ENCODE data around the gene TPK1. TPM values are rescaled to one million over a fixed set of nuclear protein-coding genes. Genes with fewer than 3 reads are reported as not detected.

Gene TPK1
- total and polyA plus RNA-seq, 2 of the 4 experiments (the other 2 are of a cell fraction), result 0.38 to 1.8 TPM

- Histone ChIP-seq H3K27me3 (ENCODE audit: control insufficient read depth, insufficient read depth, low read length) (no peaks in the 10 kb centered on the region), H3K9me1 (ENCODE audit: insufficient read depth, low read length) (no peaks in the 10 kb centered on the region), H3K36me3 (ENCODE audit: control insufficient read depth, insufficient read depth, low read length) (no peaks in the 10 kb centered on the region), H3K23ac (ENCODE audit: low read depth, low read length) (no peak overlapping the region), H3K4me1 (ENCODE audit: control insufficient read depth, insufficient read depth, low read length) (no peaks in the 10 kb centered on the region), H4K5ac (ENCODE audit: low read depth, low read length) (no peak overlapping the region), H2BK20ac (ENCODE audit: low read depth, low read length) (no peak overlapping the region), H3K79me1 (ENCODE audit: low read depth in 1 of 2, low read length in 2 of 2) (no peaks in the 10 kb centered on the region), H3K56ac (ENCODE audit: extremely low read depth, insufficient read depth, low read length) (no peak overlapping the region), H3K27ac (ENCODE audit: insufficient read depth, low read length) (no peak overlapping the region), H4K91ac (ENCODE audit: insufficient read depth, low read depth, low read length) (no peak overlapping the region), H3K4me2 (ENCODE audit: low read depth, low read length) (no peak overlapping the region), H2AFZ (replicated peaks; ENCODE audit: low read length, poor library complexity) (no peak overlapping the region), H2AK5ac (ENCODE audit: low read depth, low read length) (no peak overlapping the region), H4K8ac (ENCODE audit: low read depth in 2 of 2, low read length in 2 of 2) (no peak overlapping the region), H3K14ac (replicated peaks; ENCODE audit: low read depth, low read length) (no peak overlapping the region), H2BK120ac (ENCODE audit: low read depth, low read length) (no peak overlapping the region), H3K4ac (ENCODE audit: low read depth, low read length) (no peak overlapping the region), H2BK5ac (ENCODE audit: low read depth, low read length, poor library complexity, severe bottlenecking) (no peak overlapping the region), H2AK9ac (replicated peaks; ENCODE audit: low read depth, low read length, poor library complexity) (no peak overlapping the region), H3K4me3 (ENCODE audit: insufficient read depth, low read depth, low read length) (no peak overlapping the region), H4K20me1 (ENCODE audit: insufficient read depth, low read length) (no peaks in the 10 kb centered on the region), H3K18ac (ENCODE audit: low read depth, low read length) (no peak overlapping the region), H2BK15ac (ENCODE audit: low read depth, low read length) (no peak overlapping the region), H3K9ac (ENCODE audit: low read depth, low read length) (no peak overlapping the region), H3K9me3 (ENCODE audit: control insufficient read depth, insufficient read depth, low read length) (no peaks in the 10 kb centered on the region; the same call in 1 of the 2 replicates)
- dilution Hi-C loops (cut with HindIII; ENCODE audit: low sequenced_read_pairs, unreplicated experiment) (no loop called here), intact Hi-C loops (cut with micrococcal nuclease) (no loop called here), in situ Hi-C loops (cut with MboI; ENCODE audit: low sequenced_read_pairs) (no loop called here)
- WGBS, 2 experiments (ENCODE audit: extremely low coverage in 2 of 2, insufficient read length in 1 of 2), result 0% methylated on average over 1 of the region's 5 CpGs; no CpG with 5 or more reads in 1 of the 2 experiments
- POLR2A ChIA-PET (ENCODE audit: unreplicated experiment), result no interaction called here
- BruUV-seq (replicated peaks), result no TSS peak
- ATAC-seq (ENCODE audit: low read depth) (no peak), DNase-seq (no peak)
- TF ChIP-seq RFX5 (IDR thresholded peaks at IDR 0.05; ENCODE audit: low read depth, low read length), result no peak
- TF ChIP-seq BHLHE40 (IDR thresholded peaks at IDR 0.05; ENCODE audit: low read depth, low read length), result no peak
- TF ChIP-seq RAD21 (IDR thresholded peaks at IDR 0.05; ENCODE audit: low read length), result no peak
- TF ChIP-seq FOS (IDR thresholded peaks at IDR 0.05; ENCODE audit: low read depth, low read length), result no peak
- peak; percentile 57 for TF ChIP-seq MAFK (IDR thresholded peaks at IDR 0.05; ENCODE audit: low read depth, low read length)
- CTCF ChIA-PET, result no interaction called here
These were observed 27.4 kb upstream of the TPK1 start for GRCh38 chr7:144863320-144863647.
